GM13977 (cell line): ENCODE measurements around the gene MECR.
A peak's percentile ranks its signal among the peaks of the same experiment; 100 is the strongest.

Experiments used
- DNase-seq: peaks from one replicate; pipeline ENCODE4 v3.0.0; 2012; ENCODE audit warnings: low spot score
- in situ Hi-C: fragments of 300-500 bp; cut with MboI; formaldehyde crosslinking; loops from one replicate; pipeline ENCODE4 v1.12.0; 2022; ENCODE audit warnings: low sequenced_read_pairs, low pct_unique_long_range_greater_than_20kb, mixed read lengths, inconsistent platforms; ENCODE audit not compliant: unreplicated experiment
- TF ChIP-seq, protein P1 (sequence below): IDR thresholded peaks from 2 replicates; pipeline ENCODE4 v1.5.1; 2012; ENCODE audit warnings: mild to moderate bottlenecking, control low read depth; ENCODE audit not compliant: insufficient read depth; ENCODE audit errors: extremely low read depth, missing control alignments

Gene MECR

GRCh38 chr1:29218223-29218622 lies 12.5 kb downstream of the MECR start:
- TF ChIP-seq, protein P1, sequence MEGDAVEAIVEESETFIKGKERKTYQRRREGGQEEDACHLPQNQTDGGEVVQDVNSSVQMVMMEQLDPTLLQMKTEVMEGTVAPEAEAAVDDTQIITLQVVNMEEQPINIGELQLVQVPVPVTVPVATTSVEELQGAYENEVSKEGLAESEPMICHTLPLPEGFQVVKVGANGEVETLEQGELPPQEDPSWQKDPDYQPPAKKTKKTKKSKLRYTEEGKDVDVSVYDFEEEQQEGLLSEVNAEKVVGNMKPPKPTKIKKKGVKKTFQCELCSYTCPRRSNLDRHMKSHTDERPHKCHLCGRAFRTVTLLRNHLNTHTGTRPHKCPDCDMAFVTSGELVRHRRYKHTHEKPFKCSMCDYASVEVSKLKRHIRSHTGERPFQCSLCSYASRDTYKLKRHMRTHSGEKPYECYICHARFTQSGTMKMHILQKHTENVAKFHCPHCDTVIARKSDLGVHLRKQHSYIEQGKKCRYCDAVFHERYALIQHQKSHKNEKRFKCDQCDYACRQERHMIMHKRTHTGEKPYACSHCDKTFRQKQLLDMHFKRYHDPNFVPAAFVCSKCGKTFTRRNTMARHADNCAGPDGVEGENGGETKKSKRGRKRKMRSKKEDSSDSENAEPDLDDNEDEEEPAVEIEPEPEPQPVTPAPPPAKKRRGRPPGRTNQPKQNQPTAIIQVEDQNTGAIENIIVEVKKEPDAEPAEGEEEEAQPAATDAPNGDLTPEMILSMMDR: no peak
- no peak for DNase-seq
- in situ Hi-C loops: no loop called here

GRCh38 chr1:29217633-29218032 lies 13.1 kb downstream of the MECR start:
- no peak for DNase-seq
- TF ChIP-seq, protein P1: no peak
- in situ Hi-C loops: no loop called here

GRCh38 chr1:29213055-29213454 lies 17.7 kb downstream of the MECR start:
- in situ Hi-C loops: no loop called here
- no peak for DNase-seq

DNA sequence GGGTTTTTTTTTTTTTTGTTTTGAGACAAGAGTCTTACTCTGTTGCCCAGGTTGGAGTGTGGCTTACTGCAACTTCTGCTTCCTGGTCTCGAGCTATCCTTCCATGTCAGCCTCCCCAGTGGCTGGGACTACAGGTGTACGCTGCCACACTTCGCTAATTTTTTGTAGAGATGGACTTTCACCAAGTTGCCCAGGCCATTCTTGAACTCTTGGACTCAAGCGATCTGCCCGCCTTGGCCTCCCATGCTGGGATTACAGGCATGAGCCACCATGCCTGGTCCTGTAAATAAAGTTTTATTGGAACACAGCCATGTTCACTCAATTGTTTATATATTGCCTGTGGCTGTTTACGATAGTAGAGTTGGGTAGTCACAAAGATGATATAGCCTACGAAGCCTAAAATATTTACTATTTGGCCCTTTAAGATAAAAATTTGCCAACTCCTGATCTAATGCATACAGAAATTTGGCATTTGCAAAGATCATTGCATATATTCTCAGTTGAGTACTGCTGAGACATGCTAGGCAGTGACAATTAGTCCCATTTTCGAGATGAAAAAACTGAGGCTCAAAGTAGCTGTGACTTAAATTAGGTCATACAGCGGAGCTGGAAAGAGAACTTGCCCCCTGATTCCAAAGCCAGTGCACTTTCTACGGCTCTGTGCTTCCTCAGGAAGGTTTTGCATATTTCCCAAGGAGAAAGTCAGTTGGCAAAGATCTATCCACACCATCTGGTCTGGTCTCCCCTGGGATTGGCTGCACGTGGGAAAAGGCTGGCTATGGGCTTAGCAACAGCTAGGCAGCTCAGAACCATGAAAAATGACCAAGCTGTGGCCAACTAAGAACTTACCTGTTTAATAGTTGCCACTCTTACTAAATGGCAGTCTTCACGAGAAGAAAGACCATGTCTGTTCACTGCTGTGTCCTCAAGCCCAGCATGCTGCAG lies 19.4 kb downstream of the MECR start:
- no peak for DNase-seq
- TF ChIP-seq, protein P1: no peak
- in situ Hi-C loops: no loop called here

More at GRCh38 chr1:29213055-29213454, 17.7 kb downstream of the MECR start:
- TF ChIP-seq, protein P1: no peak

GRCh38 chr1:29210278-29211085 lies 20.3 kb downstream of the MECR start:
- peak; percentile 73 for DNase-seq
- in situ Hi-C loops: no loop called here
- TF ChIP-seq, protein P1: no peak

GRCh38 chr1:29209173-29209572 lies 21.6 kb downstream of the MECR start:
- TF ChIP-seq, protein P1: no peak
- in situ Hi-C loops: no loop called here
- no peak for DNase-seq
